AG08396 (cell line): ENCODE data around the gene ACTRT2.

Experiments
- DNase-seq: peaks from one replicate; pipeline ENCODE4 v3.0.0; 2012; ENCODE audit warnings: low spot score, mixed read lengths

The ACTRT2 gene

GRCh38 chr1:3018576-3018975 is 2.7 kb upstream of the ACTRT2 start:
- DNase-seq = no peak

DNA sequence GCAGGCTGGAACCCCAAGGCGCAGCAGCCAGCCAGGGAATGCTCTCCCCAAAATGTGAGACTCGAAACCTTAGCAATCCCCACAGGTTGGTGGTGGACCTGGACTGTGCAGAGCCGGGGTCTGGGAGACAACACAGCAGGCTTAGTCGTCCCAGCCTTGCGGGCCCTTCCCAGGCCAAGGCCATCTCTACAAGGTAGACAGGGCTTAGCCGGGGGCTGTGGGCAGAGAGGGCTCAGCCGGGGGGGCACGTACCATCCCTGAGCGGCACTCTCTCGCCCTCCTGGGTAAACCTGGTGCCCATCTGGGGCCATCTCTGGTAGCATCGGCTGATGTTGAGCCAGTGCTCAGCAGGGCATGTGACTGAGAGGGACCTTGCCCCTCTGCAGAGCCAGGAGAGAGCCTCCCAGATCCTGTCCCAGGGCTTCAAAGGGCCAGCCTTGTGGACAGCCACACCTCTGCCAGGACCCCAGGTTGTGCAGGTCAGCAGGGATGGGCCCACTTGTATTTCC is 2.2 kb upstream of the ACTRT2 start:
- DNase-seq = no peak

DNA sequence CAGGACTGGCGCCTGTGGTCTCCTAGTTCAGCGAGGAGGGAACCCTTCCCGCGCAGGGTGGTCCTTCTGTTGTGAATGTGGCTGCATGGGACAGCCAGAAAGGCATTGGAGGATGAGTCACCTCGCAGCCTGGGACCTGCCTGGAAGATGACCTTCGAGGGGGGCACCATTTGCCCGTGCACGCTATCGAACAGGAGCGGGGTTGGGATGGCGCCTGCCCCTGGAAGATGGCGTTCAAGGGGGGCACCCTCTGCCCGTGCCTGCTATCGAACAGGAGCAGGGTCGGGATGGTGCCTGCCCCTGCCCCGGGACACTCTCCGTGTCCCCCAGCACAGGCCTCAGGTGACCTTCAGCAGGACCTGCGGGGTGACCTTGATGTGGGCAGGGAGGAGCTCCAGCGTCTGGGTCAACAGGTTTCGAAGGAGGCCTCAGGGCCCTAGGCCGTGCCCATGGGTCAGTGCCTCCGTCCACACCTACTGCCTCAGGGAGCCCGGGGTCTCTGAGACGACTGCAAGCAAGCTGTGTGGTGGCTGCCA is 1.7 kb upstream of the ACTRT2 start:
- no peak for DNase-seq

GRCh38 chr1:3020263-3020909 is 881 bp upstream of the ACTRT2 start:
- no peak for DNase-seq

- no peak for DNase-seq
Measured at GRCh38 chr1:3021801-3022401, 634 bp downstream of the ACTRT2 start.

DNA sequence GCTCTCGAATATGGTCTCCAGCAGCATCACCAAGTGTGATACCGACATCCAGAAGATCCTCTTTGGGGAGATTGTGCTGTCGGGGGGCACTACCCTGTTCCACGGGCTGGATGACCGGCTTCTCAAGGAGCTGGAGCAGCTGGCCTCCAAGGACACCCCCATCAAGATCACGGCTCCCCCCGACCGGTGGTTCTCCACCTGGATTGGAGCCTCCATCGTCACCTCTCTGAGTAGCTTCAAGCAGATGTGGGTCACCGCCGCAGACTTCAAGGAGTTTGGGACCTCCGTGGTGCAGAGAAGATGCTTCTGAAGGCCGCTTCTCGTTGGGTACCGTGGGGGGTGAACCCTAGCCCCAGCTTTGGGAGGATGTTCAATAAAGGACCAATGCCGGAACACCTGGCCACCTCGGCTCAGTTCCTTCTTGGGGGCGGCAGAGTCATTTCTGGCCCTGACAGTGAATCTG is 1.3 kb downstream of the ACTRT2 start:
- no peak for DNase-seq

DNA sequence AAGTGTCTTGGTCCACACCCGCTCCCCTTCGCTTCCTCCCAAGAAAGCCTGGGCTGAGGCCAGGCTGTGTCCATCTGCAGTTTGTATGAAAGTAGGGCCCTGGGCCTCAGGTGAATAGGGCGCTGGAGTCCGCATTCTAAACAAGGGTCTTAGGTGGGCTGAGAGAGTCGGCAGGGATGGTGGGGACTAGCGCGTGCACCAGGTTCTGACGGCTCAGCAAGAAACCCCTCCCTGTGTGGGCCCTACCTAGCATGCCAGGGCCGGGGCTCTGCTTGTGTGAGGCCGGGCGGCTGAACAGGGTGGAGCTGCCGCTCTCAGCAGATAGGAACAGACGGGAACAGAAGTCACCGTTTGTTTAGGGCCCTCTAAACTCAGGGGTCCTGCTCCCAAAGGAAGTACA is 1.7 kb downstream of the ACTRT2 start:
- DNase-seq = no peak

- DNase-seq = no peak
Measured at GRCh38 chr1:3024019-3024418, 2.8 kb downstream of the ACTRT2 start.

- no peak for DNase-seq
Measured at GRCh38 chr1:3024588-3024987, 3.3 kb downstream of the ACTRT2 start.

DNA sequence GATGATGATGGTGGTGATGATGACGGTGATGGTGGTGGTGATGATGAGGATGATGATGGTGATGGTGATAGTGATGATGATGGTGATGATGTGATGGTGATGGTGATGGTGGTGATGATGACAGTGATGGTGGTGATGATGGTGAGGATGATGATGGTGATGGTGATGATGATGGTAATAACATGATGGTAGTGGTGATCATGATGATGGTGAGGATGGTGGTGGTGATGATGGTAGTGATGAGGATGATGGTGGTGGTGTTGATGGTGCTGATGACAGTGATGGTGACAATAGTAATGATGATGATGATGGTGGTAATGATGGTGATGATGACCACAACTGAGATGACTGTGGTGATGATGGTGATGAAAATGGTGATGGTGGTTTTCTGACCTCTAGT is 4.9 kb downstream of the ACTRT2 start:
- DNase-seq = no peak

GRCh38 chr1:3026581-3027391 is 5.5 kb downstream of the ACTRT2 start:
- DNase-seq = no peak

GRCh38 chr1:3027611-3028371 is 6.5 kb downstream of the ACTRT2 start:
- DNase-seq = no peak

- DNase-seq = no peak
Measured at GRCh38 chr1:3028531-3029282, 7.4 kb downstream of the ACTRT2 start.

DNA sequence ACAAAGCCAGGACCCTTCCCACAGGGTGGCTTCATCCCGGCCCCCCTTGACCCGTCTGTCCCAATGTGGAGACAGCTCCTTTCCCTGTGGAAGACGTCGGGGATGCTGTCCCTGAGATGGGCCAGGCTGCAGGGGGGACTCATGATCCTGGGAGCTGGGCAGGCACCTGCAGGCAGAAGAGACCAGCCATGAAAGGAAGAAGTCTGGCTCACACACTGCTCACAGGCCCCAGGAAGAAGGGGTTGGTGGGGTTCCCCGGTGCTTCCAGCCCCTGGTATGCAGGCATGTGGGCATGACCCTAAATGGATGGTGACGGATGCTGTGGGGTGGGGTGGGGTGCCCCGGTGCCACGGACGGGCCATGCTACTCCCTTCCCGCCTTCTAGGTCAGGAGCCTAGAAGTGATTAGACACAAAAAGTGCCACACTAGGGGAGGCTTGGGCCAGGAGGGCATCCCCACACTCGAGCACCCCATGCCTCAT is 8.3 kb downstream of the ACTRT2 start:
- DNase-seq = no peak

DNA sequence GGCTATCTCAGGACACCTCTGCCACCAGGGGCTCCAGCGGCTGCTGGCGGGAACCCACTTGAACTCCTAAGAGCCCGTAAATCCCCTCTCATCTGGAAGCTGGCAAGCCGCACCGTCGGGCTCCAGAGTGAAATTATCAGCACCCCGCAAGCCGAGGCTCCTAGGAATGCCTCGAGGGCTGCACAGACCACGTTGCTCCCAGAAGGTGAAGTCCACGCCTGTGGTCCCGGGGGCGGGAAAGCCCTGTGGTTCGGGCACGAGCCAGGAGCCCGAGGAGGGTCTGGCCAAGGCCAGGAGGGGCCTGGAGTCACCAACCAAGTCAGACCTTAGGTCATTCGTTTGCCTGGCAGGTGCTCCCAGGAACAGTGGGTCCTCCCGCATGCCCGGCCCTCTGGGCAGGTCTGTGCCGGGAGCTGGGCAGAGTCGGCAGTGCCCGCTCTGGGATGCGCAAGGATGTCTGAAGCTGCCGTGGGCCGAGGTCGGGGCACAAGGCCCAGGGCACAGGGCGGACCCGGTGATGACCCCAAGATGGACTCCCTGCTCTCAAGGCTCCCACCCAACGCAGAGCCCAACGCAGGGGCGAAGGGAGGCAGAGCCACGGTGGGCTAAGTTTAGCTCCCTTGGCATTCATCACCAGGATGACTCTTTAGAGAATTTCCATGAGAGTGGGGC is 8.9 kb downstream of the ACTRT2 start:
- no peak for DNase-seq

GRCh38 chr1:3030663-3031381 is 9.6 kb downstream of the ACTRT2 start:
- no peak for DNase-seq

DNA sequence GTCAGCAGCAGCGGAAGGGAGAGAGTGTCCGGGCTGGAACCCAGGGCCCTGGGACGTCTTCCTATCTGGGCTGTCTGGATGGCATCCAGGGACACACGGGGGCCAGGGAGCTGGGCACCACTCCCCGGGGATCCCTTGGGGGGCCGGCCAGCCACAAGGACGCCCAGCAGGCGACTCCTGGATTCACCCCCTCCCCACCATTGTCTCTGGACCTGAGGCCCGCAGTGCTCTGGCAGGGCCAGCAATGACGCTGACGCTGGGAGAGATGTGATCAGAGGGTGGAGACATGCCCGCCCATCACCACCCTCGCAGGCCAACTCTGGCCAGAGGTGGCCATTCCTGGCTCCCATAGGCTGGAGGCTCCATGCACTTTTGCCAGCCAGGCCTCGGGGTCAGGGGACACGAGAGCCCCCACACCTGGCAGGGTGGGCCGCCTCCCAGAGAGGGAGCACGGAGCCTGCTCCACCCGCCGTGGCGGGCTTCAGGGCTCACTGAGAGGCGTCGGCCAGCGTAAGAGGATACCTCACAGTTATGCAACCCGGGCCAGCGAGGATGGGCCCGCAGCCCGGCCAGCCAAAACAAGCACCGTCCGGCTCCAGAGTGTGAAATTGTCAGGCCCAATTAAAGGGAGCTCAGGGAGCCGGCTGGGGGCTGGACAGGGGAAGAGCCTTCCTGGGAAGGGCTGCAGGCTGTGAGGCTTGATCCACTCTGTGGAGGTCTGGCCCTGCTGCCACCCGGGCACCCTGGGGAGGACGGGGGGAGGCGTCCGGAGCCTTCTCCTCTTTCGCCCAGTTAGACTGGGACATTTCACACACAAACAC is 10.3 kb downstream of the ACTRT2 start:
- no peak for DNase-seq

DNA sequence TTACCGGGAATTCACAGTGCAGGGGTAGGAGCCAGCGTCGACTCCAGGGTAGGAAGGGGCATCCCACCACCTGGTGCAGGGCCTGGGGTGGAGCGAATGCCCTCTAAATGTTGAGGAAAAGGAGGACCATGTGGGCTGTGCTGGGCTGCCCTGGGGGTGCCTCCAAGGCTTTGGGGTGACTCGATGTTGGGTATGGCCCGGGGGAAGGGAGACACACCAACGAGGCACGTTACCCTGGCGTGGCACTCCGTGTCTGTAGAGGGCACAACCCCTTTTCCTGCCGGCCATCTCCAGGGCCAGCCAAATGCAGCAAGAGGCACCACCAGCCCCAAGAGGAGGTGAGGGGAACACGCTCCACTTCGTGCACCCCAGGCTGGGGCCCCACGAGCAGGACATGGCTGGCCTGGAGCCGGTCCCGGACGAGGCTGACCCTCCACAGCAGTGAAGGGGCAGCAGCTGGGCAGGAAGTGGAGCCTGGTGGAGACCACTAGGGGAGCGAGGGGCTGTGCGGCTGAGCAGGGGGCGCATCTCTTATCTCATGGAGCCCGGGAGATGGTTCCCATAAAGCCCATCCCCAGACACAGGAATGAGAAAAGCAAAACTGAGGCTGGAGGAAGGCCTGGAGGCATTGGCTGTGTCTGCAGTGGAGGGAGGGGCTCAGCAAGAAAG is 11.2 kb downstream of the ACTRT2 start:
- no peak for DNase-seq
